ENCODE results near the gene PHACTR3.
"Not testable (repeated sequence)": the region's sequence is repeated elsewhere in the genome, so short reads cannot be mapped to it uniquely, and the experiment has no call there.

The PHACTR3 gene

GRCh38 chr20:59589086-59589684 is 15.2 kb upstream of the PHACTR3 start:
- no peak for DNase-seq (ENCODE audit: low read depth)

- DNase-seq (ENCODE audit: low read depth) = no peak
Measured at GRCh38 chr20:59591061-59591460, 13.3 kb upstream of the PHACTR3 start.

GRCh38 chr20:59596690-59597089 is 7.7 kb upstream of the PHACTR3 start:
- no peak for DNase-seq (ENCODE audit: low read depth)

- no peak for DNase-seq (ENCODE audit: low read depth)
Measured at GRCh38 chr20:59597240-59597639, 7.1 kb upstream of the PHACTR3 start.

GRCh38 chr20:59598625-59599310 is 5.6 kb upstream of the PHACTR3 start:
- DNase-seq (ENCODE audit: low read depth) = no peak

- no peak for DNase-seq (ENCODE audit: low read depth)
Measured at GRCh38 chr20:59599941-59600340, 4.4 kb upstream of the PHACTR3 start.

DNA sequence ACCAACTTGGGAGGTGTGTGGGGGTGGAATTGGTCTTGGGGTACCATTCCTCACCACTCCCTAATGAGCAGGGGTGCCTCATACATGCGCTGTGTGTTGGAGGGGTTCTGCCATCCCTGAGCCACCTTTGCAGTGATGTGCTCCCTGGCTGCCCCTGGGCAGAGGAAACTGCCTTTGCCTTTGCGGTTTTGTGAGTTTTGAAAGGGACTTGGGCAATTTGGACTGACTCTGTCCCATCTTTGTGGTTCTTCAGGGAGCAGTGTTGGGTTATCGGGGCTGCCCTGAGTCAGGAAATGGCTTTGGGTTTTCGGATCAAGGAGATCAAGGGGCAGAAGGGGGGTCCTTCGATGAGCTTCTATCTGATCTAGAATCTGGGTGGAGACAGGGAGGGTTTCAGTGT is 3.9 kb upstream of the PHACTR3 start:
- no peak for DNase-seq (ENCODE audit: low read depth)

DNA sequence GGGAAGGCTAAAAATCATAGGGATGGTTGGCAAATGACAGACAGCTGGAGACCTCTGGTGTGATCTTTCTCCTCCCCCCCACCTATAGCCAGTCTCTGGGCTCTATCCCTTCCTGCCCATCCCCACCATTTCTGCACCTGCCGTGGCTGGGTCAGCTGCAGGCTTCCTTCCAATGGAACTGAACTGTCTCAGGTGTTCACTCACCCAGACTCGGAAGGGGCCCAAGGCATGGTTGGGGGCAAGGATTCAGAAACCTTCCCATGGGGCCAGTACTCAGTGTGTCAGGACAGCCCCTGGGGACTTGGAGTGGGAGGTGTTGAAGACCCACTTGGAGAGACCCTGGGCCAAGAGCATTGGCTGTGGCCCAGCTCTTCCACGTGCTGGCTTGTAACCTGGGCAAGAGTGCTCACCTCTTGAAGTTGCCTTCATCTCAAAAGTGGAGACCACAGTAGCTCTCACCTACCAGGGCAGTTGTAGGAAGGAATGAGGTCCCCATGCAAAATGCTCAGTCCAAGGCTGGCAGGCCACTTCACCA is 1.7 kb upstream of the PHACTR3 start:
- DNase-seq (ENCODE audit: low read depth) = no peak

- DNase-seq (ENCODE audit: low read depth) = no peak
Measured at GRCh38 chr20:59603176-59603575, 1.2 kb upstream of the PHACTR3 start.

- no peak for DNase-seq (ENCODE audit: low read depth)
Measured at GRCh38 chr20:59604741-59605600, 631 bp downstream of the PHACTR3 start.

GRCh38 chr20:59605601-59606364 is 1.4 kb downstream of the PHACTR3 start:
- DNase-seq (ENCODE audit: low read depth) = no peak

DNA sequence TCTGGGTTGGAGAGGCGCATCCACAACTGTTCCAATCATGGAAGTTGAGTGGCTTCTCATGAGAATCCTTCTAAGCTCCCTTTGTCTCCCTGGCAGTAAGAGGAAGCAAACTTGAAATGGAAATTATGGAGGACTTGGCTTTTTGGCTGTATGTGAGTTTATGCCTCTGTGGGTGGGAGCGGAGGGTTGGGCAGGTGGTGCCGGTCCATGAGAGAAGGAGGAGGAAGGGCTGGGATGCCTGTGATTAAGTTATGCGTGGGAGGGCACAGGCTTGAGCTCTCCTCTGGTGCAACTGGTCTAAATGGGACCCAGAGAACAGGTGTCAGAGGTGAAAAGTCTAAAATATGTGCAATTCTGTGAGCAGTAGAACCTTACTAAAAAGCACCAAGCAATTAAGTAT is 2.2 kb downstream of the PHACTR3 start:
- no peak for DNase-seq (ENCODE audit: low read depth)

GRCh38 chr20:59608396-59608795 is 4.1 kb downstream of the PHACTR3 start:
- DNase-seq (ENCODE audit: low read depth) = no peak

GRCh38 chr20:59608871-59609270 is 4.5 kb downstream of the PHACTR3 start:
- no peak for DNase-seq (ENCODE audit: low read depth)

DNA sequence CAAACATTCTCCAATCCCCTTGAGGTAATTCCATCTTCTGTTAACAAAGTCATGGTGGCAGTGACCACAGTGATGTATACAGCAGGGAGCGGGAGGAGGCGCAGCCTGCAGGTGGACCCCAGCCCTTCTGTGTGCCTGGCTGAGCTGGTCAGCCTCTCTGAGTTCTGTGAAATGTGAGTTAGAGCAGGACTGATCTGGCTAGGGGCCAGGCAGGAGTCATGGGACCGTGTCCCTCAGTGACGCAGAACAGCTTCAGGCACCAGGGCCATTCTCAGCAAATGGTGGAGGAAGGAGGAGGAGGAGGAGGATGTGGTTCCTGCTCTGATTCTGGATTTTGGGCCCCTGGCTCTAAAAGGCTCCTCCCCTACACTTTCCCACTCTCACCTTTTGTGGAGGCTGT is 6.9 kb downstream of the PHACTR3 start:
- no peak for DNase-seq (ENCODE audit: low read depth)

- DNase-seq (ENCODE audit: low read depth) = no peak
Measured at GRCh38 chr20:59613861-59614260, 9.5 kb downstream of the PHACTR3 start.

DNA sequence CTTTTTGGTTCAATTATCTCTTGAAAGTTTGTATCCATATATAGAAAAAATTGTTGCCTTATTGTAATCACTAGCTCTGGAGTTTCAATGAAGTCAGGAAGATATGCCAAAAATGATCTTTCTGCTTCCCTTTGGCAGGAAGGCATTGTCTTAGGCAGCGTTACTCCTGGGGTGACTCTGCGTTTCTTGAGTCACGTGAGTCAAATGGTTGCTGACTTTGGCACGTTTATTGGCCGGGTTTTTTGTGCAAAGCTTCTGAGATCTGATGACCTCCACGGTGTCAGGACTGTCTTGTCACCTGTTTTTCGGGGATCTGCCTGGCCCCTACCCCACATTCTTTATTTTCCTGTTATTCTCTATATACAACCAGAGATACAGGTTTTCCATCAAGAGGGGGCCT is 10.4 kb downstream of the PHACTR3 start:
- no peak for DNase-seq (ENCODE audit: low read depth)

GRCh38 chr20:59616306-59616705 is 12.0 kb downstream of the PHACTR3 start:
- no peak for DNase-seq (ENCODE audit: low read depth)

DNA sequence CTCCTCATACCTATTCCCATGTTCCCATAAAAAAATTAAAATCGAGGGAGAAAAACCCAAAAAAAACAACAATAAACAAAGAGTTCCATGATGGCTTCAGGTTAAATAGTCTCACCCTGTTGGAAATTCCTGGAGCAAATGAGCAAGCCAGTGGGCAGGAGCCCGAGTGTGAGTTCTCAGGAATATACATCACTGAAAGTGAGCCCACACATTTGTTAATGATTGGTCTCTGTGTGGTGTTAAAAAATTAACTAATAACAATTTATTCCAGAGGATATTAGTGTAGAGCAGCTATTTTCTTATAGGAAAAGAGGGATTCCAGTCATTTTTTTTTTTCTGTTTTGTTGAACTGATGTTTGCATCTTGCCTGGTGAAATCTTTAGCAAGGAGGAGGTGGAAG is 12.9 kb downstream of the PHACTR3 start:
- no peak for DNase-seq (ENCODE audit: low read depth)

DNA sequence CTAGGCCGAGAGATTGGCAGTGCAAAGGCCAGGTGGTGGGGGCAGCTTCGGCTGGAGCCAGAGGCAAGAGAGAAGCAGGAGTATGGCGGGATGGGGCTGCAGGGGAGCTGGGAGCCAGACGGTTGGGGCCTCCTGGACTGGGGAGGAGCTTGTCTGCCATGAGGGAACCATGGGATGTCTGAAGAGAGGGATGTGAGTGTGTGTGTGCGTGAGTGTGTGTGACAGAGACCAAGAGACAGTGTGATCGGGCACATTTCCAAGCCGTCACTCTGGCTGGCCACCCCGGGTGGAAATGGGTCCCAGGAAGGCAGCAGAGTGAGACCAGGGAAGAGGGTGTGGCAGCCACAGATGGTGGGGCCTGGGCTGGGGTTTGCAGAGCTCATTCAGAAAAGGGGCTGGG is 13.8 kb downstream of the PHACTR3 start:
- no peak for DNase-seq (ENCODE audit: low read depth)

DNA sequence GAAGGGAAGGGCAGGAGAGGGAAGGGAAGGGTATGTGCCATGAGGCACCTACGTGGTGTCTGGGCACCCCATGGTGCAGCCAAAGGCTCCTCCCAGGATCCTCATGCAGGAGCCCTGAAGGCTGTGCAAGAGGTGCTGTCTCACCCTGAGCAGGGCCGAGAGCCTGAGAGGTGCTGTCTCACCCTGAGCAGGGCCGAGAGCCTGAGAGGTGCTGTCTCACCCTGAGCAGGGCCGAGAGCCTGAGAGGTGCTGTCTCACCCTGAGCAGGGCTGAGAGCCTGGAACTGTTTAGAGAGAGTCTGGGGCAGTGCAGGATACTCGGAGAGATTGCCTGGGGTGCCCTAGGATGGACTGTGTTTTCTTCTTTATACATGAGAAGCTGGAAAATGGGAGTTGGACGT is 14.2 kb downstream of the PHACTR3 start:
- DNase-seq (ENCODE audit: low read depth) = not testable (repeated sequence)

DNA sequence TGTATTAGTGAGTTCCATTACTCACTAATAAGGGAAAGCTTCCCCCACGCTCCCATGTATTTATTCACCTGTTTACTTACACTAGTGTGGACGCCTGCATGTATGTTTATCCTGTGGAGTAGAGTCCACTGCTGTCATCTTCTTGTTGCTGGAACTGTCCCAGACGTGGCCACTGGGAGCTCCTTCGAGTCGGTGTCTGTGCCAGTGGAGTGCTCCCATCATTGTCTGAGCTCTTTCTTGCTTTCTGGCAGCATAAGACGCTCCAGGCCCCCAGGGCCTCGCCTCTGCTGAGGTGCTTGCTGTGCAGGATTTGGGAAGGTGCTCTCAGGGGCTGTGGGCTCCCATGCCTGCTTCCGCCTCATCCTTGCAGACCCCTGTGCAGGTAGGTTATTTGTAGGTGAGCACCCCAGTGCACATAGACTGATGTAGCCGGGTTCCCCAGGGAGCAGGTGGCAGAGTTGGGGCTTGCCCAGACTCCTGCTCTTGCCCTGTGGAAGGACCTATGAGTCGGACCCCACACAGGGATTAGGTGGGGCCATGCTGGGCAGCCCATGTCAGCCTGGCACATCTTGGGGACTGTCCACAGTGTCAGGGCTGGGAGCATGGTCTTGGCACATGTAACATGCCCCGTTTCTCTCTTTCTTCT is 16.6 kb downstream of the PHACTR3 start:
- no peak for DNase-seq (ENCODE audit: low read depth)
